Measurements from ENCODE around the gene HLA-G. TPM values are rescaled to one million over a fixed set of nuclear protein-coding genes. Genes with fewer than 3 reads are reported as not detected.

HLA-G gene
- total and polyA plus RNA-seq, 11 donors: 0.23 to 0.77 (median 0.44) TPM; not detected in 7

GRCh38 chr6:29839917-29840316, 12.3 kb downstream of the HLA-G start:
- 65 to 84% (median 76%) methylated on average over 1 of the region's 1 CpG for WGBS, 4 donors
- Histone ChIP-seq H3K27ac (no peak overlapping the region), H3K9me3 (peaks cover 0 to 15% (median 0%) of the 10 kb centered on the region in 12 donors), H3K4me3 (no peak overlapping the region), H3K27me3 (peaks cover 0 to 56% (median 3%) of the 10 kb centered on the region in 9 donors), H3K4me1 (peaks cover 0 to 3% (median 0%) of the 10 kb centered on the region in 12 donors), H3K36me3 (no peaks in the 10 kb centered on the region)
- intact Hi-C loops (cut with DNase I): loop anchor here in 4 of 10 donors (5.0 to 10.0 kb wide), 4 partner anchors 83 to 195 kb away; no protein-coding TSS in a partner anchor
- ATAC-seq: no peak
- TF ChIP-seq POLR2A (IDR thresholded peaks at IDR 0.05): no peak
- TF ChIP-seq, protein P1, sequence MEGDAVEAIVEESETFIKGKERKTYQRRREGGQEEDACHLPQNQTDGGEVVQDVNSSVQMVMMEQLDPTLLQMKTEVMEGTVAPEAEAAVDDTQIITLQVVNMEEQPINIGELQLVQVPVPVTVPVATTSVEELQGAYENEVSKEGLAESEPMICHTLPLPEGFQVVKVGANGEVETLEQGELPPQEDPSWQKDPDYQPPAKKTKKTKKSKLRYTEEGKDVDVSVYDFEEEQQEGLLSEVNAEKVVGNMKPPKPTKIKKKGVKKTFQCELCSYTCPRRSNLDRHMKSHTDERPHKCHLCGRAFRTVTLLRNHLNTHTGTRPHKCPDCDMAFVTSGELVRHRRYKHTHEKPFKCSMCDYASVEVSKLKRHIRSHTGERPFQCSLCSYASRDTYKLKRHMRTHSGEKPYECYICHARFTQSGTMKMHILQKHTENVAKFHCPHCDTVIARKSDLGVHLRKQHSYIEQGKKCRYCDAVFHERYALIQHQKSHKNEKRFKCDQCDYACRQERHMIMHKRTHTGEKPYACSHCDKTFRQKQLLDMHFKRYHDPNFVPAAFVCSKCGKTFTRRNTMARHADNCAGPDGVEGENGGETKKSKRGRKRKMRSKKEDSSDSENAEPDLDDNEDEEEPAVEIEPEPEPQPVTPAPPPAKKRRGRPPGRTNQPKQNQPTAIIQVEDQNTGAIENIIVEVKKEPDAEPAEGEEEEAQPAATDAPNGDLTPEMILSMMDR (IDR thresholded peaks at IDR 0.05): no peak
- DNase-seq: no peak

GRCh38 chr6:29841030-29841429, 13.4 kb downstream of the HLA-G start:
- H3K27ac ChIP-seq: no peak overlapping the region
- H3K9me3 ChIP-seq: peaks cover 0 to 15% (median 0%) of the 10 kb centered on the region in 12 donors
- TF ChIP-seq POLR2A (IDR thresholded peaks at IDR 0.05): no peak
- TF ChIP-seq, protein P1 (IDR thresholded peaks at IDR 0.05): no peak
- no peaks in the 10 kb centered on the region for H3K36me3 ChIP-seq
- DNase-seq (no peak), ATAC-seq (no peak)
- H3K27me3 ChIP-seq: peaks cover 0 to 52% (median 5%) of the 10 kb centered on the region in 9 donors
- no peak overlapping the region for H3K4me3 ChIP-seq
- intact Hi-C loops (cut with DNase I): no loop called here
- H3K4me1 ChIP-seq: no peaks in the 10 kb centered on the region

- H3K4me3 ChIP-seq: no peak overlapping the region
- peaks cover 0 to 67% (median 29%) of the 10 kb centered on the region in 9 donors for H3K27me3 ChIP-seq
- H3K27ac ChIP-seq: no peak overlapping the region
- DNase-seq (no peak), ATAC-seq (no peak)
- WGBS, 4 donors: 47 to 82% (median 81%) methylated on average over 2 of the region's 2 CpGs
- no peaks in the 10 kb centered on the region for H3K36me3 ChIP-seq
- intact Hi-C loops (cut with DNase I): loop anchor here in 3 of 10 donors (5.0 kb wide), 2 partner anchors 287 to 327 kb away; no protein-coding TSS in a partner anchor
- TF ChIP-seq, protein P1 (IDR thresholded peaks at IDR 0.05): no peak
- no peak for TF ChIP-seq POLR2A (IDR thresholded peaks at IDR 0.05)
- H3K9me3 ChIP-seq: peaks cover 0 to 15% (median 0%) of the 10 kb centered on the region in 12 donors
- H3K4me1 ChIP-seq: peaks cover 0 to 12% (median 0%) of the 10 kb centered on the region in 12 donors
These were observed 17.9 kb downstream of the HLA-G start for GRCh38 chr6:29845405-29846006.

- TF ChIP-seq, protein P1 (IDR thresholded peaks at IDR 0.05): peak; percentile 85 to 98 (median 93)
- TF ChIP-seq POLR2A (IDR thresholded peaks at IDR 0.05): no peak
- WGBS, 4 donors: 8 to 11% (median 10%) methylated on average over 14 of the region's 14 CpGs
- H3K36me3 ChIP-seq: no peaks in the 10 kb centered on the region
- H3K4me3 ChIP-seq: no peak overlapping the region
- H3K4me1 ChIP-seq: peaks cover 0 to 12% (median 0%) of the 10 kb centered on the region in 12 donors
- DNase-seq: peak; percentile 58 to 88 (median 77)
- ATAC-seq: peak; percentile 75 to 93 (median 91)
- intact Hi-C loops (cut with DNase I): loop anchor here (1.0 to 5.0 kb wide), 8 partner anchors 165 to 324 kb away; no protein-coding TSS in a partner anchor
- H3K9me3 ChIP-seq: peaks cover 0 to 2% (median 0%) of the 10 kb centered on the region in 12 donors
- H3K27ac ChIP-seq: no peak overlapping the region
- H3K27me3 ChIP-seq: peaks cover 0 to 74% (median 32%) of the 10 kb centered on the region in 9 donors
These were observed 20.4 kb downstream of the HLA-G start for GRCh38 chr6:29847871-29848630.

Data from heart left ventricle (tissue), 16 donors.